Coronary artery (tissue), 2 donors: ENCODE data around the gene ATXN1.

Experiments used
- DNase-seq: peaks from one replicate; pipeline ENCODE4 v3.0.0-alpha.2; 2017; ENCODE audit warnings: low spot score
- H3K27ac ChIP-seq, 2 donors: fragments of 200-600 bp; sonication (generic); one replicate each; pipeline ENCODE4 v1.5.1; 2016 to 2019
- H3K4me3 ChIP-seq: fragments of 200-600 bp; sonication (generic); 2 replicates; pipeline ENCODE4 v1.5.1; 2016; ENCODE audit warnings: mild to moderate bottlenecking, moderate library complexity
- CTCF ChIP-seq: fragments of 200-600 bp; sonication (generic); IDR thresholded peaks from one replicate; pipeline ENCODE4 v1.5.1; 2019; ENCODE audit warnings: antibody characterized with exemption

ATXN1 gene

DNA sequence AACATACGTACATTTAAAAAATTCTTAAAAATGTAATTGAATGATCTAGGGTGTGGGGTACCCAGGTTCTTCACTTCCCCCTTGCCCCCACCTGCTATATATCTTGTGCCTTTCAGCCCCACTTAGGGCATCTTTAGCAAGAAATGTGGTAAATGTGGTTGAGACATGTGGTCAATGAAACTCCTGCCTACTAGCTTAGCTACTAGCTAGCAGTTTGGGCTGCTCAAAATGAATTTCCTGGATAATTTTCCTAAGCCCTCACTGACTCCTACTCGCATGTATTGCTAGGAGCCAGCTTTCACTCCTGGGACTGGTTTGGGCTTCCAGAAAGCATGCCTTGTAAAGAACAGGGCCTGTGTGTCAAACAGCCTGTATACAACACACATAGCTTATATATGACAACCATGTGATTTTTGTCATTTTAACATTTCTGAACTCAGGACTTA lies 257.3 kb downstream of the ATXN1 start:
- Histone ChIP-seq H3K27ac (peak overlapping the region; percentile 34 to 74), H3K4me3 (no peak overlapping the region)
- no peak for DNase-seq
- TF ChIP-seq CTCF: no peak

GRCh38 chr6:16503241-16503775 lies 258.0 kb downstream of the ATXN1 start:
- Histone ChIP-seq H3K4me3 (no peak overlapping the region), H3K27ac (no peak overlapping the region)
- no peak for TF ChIP-seq CTCF
- DNase-seq: no peak

GRCh38 chr6:16498957-16499356 lies 262.3 kb downstream of the ATXN1 start:
- Histone ChIP-seq H3K4me3 (no peak overlapping the region), H3K27ac (no peak overlapping the region)
- no peak for DNase-seq
- TF ChIP-seq CTCF: no peak

GRCh38 chr6:16498237-16498636 lies 263.0 kb downstream of the ATXN1 start:
- DNase-seq: no peak
- no peak for TF ChIP-seq CTCF
- Histone ChIP-seq H3K27ac (no peak overlapping the region), H3K4me3 (no peak overlapping the region)

GRCh38 chr6:16496991-16497801 lies 264.1 kb downstream of the ATXN1 start:
- TF ChIP-seq CTCF: no peak
- Histone ChIP-seq H3K27ac (peak overlapping the region in 1 of 2 donors; percentile 54), H3K4me3 (peak overlapping the region; percentile 42)
- no peak for DNase-seq

DNA sequence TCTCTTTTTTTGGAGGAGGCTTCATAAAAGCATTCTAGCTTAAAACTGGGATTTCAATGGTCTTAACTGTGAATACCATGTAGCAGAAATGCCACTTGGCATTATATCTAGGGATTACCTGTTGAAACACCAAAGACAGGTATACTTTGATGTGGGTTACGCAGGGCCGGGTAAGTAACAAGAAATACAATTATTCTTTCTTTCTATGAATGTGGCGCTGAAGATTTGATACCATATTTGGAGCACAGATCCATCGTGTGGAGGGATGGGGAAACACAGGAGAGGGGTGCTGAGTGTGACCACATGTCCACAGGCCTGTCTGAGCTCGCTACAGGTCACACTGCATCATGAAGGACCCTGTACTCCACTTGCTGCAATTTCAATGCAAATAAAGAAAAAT lies 265.1 kb downstream of the ATXN1 start:
- Histone ChIP-seq H3K27ac (no peak overlapping the region), H3K4me3 (no peak overlapping the region)
- no peak for DNase-seq
- no peak for TF ChIP-seq CTCF

- no peak overlapping the region for H3K4me3 ChIP-seq
- TF ChIP-seq CTCF: no peak
- H3K27ac ChIP-seq: no peak overlapping the region
- no peak for DNase-seq
Observed at GRCh38 chr6:16494793-16495192, 266.5 kb downstream of the ATXN1 start.
